IPS-20b (cell line): Measurements from ENCODE around the gene HPS1.
A peak's percentile ranks its signal among the peaks of the same experiment; 100 is the strongest.

ENCODE experiments used
- H3K27ac ChIP-seq: one replicate; pipeline ENCODE4 v1.5.1; 2013; ENCODE audit warnings: low read length
- H3K27me3 ChIP-seq: 2 replicates; pipeline ENCODE4 v1.6.1; 2013; ENCODE audit warnings: mild to moderate bottlenecking, low read length, inconsistent platforms; ENCODE audit not compliant: insufficient read depth
- H3K36me3 ChIP-seq: 2 replicates; pipeline ENCODE4 v1.6.1; 2013; ENCODE audit warnings: low read depth, mild to moderate bottlenecking, inconsistent platforms, low read length, moderate library complexity; ENCODE audit not compliant: insufficient read depth
- H3K4me1 ChIP-seq: 2 replicates; pipeline ENCODE4 v1.6.1; 2013; ENCODE audit warnings: mild to moderate bottlenecking, control low read depth, inconsistent platforms, low read length, moderate library complexity; ENCODE audit not compliant: insufficient read depth
- H3K4me3 ChIP-seq: 2 replicates; pipeline ENCODE4 v1.5.1; 2013; ENCODE audit warnings: mild to moderate bottlenecking, low read length, inconsistent platforms
- H3K9ac ChIP-seq: 2 replicates; pipeline ENCODE4 v1.6.1; 2013; ENCODE audit warnings: low read depth, mild to moderate bottlenecking, inconsistent platforms, low read length, moderate library complexity
- H3K9me3 ChIP-seq: 2 replicates; pipeline ENCODE4 v1.6.1; 2013; ENCODE audit warnings: mild to moderate bottlenecking, low read depth, low read length, inconsistent platforms; ENCODE audit not compliant: insufficient read depth

Gene HPS1

DNA sequence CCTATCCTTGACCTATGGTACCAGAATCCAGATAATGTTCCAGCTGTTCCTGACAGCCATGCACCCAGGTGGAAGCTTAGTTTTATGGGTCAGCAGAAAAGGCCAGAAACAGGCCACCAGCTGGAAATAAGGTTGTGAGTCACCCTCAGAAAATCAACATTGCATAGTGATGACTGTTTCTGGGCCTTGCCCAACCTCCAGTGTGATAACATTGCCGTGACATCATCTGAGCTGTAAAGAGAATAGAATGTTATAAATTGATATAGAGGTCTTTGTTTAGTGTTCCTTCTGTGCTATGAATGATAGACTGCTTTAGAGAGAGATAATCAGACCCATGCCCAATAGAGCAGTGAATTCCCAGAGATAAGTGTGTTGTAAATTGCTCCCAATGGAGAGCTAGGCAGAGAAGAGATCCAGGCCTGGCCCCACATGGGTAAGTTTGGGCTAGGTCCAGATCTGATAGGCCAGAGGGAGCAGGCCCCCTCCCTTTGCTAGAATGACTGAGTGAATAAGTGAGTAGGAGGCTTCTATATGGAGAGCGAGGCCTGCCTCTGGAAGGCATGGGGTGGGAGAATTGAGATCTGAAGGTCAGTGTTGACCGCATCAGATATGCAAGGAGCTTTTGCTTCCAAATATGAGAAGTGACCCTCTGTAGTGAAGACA, 14.2 kb upstream of the HPS1 start:
- Histone ChIP-seq H3K27ac (no peak overlapping the region), H3K4me3 (no peak overlapping the region), H3K9me3 (no peaks in the 10 kb centered on the region), H3K4me1 (peaks cover 15% of the 10 kb centered on the region; the same call in 1 of the 2 replicates), H3K36me3 (no peaks in the 10 kb centered on the region), H3K9ac (no peak overlapping the region), H3K27me3 (no peaks in the 10 kb centered on the region)

DNA sequence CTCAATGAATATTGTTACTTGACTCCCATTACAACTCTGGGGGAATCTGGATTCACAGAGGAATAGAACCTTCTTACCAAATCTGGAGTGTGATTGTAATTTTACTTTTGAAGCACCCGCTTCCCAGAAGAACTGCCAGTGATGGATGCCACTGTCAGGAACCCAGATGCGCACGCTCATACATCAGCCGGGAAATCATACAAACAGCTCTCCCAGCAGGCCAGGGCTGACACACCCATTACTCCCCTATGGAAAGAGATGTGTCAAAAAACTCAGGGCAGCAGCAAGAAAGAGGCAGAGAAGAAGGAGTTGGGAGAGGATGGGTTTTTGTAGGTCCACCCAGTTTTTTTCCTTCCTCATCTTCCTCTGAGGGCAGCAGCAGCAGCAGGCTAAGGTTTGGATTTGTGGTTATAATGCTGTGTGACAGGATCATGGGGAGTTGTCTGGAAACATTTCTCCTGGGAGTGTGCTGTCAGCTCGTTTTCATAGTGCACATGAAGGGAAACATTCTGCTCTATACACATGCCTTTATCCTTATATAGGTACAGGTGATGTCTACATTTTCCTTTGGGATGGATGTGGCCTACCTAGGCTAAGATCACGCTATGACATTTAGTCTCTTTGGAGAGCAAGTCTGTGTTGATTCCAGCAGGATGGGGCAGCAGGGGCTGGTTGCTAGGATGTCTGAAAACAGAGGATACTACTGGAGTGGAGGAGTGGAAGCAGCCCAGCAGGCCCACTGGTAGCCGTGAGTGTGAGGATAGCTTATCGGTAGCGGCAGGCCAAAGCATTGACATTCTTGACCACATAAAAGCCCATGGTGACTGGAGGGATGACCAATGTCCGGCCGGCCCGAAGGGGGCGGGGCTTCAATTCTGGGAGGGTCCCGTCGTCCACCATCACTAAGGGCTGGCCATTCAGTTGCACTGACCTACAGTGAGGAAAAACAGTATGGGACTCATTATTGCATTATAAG, 12.4 kb upstream of the HPS1 start:
- no peak overlapping the region for H3K4me3 ChIP-seq
- H3K27me3 ChIP-seq = no peaks in the 10 kb centered on the region
- no peaks in the 10 kb centered on the region for H3K36me3 ChIP-seq
- no peaks in the 10 kb centered on the region for H3K9me3 ChIP-seq
- no peak overlapping the region for H3K27ac ChIP-seq
- H3K4me1 ChIP-seq = peaks cover 15% of the 10 kb centered on the region; the same call in 1 of the 2 replicates
- no peak overlapping the region for H3K9ac ChIP-seq

DNA sequence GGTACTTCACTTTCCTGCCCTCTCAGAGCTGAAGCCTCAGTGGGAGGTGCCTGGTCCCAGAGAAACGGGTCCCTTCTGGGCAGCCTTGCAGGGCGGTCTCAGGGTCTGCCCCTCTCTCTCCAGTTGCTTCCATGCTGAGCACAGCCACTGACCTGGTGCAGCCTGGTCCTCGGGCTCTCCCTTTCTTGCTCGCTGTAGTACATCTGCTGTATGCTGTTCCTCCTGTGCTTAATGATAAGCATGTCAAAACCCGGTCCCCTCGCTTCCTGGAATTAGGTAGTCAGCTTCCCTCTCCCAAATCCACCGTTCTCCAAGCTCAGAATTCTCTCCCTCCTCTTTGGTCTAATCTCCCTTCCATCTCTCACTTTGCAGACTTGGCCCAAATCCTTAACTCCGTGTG, 11.0 kb upstream of the HPS1 start:
- H3K9ac ChIP-seq = no peak overlapping the region
- H3K36me3 ChIP-seq = no peaks in the 10 kb centered on the region
- H3K27me3 ChIP-seq = no peaks in the 10 kb centered on the region
- peaks cover 15% of the 10 kb centered on the region; the same call in 1 of the 2 replicates for H3K4me1 ChIP-seq
- H3K4me3 ChIP-seq = no peak overlapping the region
- no peaks in the 10 kb centered on the region for H3K9me3 ChIP-seq
- no peak overlapping the region for H3K27ac ChIP-seq

DNA sequence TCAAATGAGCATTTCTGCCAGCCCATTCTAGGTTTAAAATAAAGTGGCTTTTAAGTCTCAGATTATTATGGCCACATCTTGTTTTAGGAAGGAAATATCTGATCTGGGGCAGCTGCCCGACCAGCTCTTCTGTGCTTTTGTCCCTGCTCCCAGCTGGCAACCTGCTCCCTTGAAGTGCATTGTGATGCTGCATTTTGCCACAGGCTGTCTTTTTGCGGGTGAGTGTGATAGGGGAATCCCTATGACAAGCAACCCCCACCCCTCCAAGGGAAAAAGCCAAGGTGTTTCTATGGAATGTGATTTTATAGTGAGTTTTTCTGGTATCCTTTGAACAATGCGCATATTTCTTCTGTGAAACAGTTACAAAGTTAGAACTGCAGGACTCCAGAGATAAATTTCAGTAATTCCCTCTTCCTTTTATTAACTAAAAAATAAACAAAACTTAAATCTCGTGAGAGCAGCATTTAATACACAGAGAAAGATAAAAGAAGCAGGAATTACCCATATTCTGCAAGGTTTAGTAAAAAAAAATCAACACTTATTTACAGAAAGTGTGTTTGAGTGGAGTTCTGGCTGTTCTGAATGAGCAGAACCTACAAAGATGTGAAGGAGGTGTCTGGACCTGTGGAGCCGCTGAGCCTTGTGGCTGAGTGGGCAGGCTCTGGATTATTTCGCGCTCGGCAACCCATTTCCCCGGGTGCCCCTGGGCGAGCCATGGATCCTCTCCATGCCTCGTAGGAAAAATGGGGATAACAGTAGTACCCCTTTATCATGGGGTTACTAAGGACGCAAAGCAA, 10.1 kb upstream of the HPS1 start:
- Histone ChIP-seq H3K36me3 (no peaks in the 10 kb centered on the region), H3K9ac (no peak overlapping the region), H3K4me1 (peaks cover 15% of the 10 kb centered on the region; the same call in 1 of the 2 replicates), H3K4me3 (no peak overlapping the region; the same call in 1 of the 2 replicates), H3K27ac (no peak overlapping the region), H3K27me3 (no peaks in the 10 kb centered on the region), H3K9me3 (no peaks in the 10 kb centered on the region)

DNA sequence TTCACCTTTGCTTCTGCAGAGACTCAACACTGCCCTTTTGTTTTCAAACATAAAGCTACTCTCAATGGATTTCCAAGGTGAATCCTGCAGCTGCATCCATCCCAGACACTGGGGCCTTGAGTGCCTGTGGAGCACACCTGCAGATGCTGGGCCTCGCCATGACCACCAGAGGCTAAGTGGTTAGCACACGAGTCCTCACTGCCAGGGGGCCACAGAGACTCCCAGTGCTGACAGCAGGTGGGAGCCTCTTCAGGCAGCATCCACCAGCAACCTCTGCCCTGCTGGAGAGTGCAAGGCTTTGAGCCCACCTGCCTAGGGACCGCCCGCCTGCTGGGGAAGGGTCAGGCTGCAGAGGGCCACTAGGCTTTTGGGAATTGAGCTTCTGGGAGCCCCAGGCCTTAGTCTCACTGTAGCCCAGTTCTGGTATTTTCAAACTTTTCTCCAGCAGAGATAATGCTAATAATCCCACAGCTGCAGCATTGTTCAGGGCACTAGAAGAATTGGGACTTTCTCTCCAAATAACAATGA, 9.4 kb upstream of the HPS1 start:
- Histone ChIP-seq H3K9me3 (no peaks in the 10 kb centered on the region), H3K36me3 (no peaks in the 10 kb centered on the region), H3K4me1 (peaks cover 15% of the 10 kb centered on the region; the same call in 1 of the 2 replicates), H3K27me3 (no peaks in the 10 kb centered on the region), H3K9ac (no peak overlapping the region), H3K27ac (no peak overlapping the region), H3K4me3 (no peak overlapping the region)

DNA sequence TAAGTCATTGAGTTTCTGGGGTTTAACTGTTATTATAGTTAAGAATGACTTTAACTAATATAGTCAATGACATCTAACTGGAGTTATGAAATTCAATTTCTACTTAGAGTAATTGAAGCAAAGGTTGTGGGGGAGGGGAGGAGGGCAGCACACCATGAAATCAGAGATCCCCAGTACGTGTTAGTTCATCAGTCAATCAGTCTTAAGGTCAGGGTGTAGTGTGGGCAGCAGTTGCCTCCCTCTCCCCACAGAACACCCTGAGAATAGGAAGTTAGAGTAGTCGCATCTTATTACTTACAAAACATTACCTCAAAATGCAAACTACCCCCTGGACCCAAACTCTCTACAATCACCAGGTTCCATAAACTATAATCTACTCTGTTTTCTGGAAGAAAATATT, 7.0 kb upstream of the HPS1 start:
- Histone ChIP-seq H3K9me3 (no peaks in the 10 kb centered on the region), H3K27me3 (no peaks in the 10 kb centered on the region), H3K27ac (no peak overlapping the region), H3K9ac (no peak overlapping the region), H3K36me3 (no peaks in the 10 kb centered on the region), H3K4me3 (no peak overlapping the region), H3K4me1 (peaks cover 15% of the 10 kb centered on the region; the same call in 1 of the 2 replicates)

DNA sequence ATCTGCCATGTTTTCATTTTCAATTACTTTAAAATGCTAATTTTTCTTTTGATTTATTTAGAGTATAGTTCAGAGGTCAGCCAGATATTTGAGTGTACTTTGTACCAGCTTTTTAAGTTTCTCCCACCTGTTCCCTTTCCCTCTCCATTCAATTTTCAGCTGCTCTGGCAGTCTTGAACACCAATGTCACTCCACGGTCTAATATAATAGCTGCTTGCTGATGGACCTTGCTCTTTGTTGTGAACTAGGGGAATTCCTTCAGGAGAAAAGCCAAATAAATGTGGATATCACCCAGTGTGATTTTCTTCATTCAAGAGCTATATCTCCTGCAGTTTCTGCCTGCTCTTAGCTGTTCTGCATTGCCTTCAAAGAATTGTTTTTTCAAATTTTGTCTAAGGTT, 3.9 kb upstream of the HPS1 start:
- Histone ChIP-seq H3K9me3 (no peaks in the 10 kb centered on the region), H3K27ac (no peak overlapping the region), H3K4me3 (no peak overlapping the region), H3K27me3 (no peaks in the 10 kb centered on the region), H3K9ac (no peak overlapping the region), H3K36me3 (no peaks in the 10 kb centered on the region), H3K4me1 (no peaks in the 10 kb centered on the region; the same call in none of the 2 replicates)

DNA sequence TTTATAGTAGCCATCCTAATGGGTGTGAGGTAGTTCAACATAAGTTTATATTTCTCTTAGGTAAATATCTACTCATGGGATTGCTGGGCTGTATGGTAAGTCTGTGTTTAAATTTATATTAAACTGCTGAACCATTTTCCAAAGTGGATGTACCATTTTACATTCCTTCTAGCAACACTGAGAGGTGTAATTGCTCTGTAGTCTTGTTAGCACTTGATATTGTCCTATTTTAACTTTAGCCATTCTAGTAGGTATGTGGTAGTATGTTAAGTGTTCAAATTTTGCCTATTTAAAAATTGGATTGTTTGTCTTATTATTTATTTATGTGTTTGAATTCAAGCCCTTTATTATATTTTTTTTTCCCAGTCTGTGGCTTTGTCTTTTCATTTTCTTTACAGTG, 2.6 kb upstream of the HPS1 start:
- Histone ChIP-seq H3K27me3 (no peaks in the 10 kb centered on the region), H3K9ac (no peak overlapping the region), H3K4me3 (no peak overlapping the region), H3K4me1 (no peaks in the 10 kb centered on the region; the same call in none of the 2 replicates), H3K27ac (no peak overlapping the region), H3K9me3 (no peaks in the 10 kb centered on the region), H3K36me3 (peaks cover 11% of the 10 kb centered on the region)

DNA sequence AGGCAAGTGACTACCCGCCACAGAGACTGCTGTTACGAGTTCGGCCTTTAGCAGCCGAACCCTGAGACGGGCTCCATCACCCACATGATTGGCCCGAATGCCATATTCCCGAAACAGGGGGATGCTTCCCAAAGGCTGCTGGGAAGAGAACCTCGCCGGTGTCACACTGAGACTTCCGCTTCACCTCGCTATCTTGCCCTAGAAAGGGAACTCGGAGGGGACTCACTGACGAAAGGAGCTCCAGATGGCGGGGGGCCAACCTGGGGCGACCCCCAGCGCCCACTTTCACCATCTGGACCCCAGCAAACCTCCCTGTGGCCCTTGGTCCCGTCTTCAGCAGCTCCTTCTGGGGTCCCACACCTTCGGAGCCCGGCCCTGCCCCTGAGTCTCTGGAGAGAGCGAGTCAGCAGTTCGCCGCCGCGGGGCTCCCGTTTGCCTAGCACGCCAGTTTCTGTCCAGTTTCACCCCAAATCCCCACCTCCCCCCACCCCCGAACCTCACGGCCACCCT, 529 bp downstream of the HPS1 start:
- Histone ChIP-seq H3K27me3 (no peaks in the 10 kb centered on the region), H3K36me3 (peaks cover 39% of the 10 kb centered on the region), H3K9ac (peak overlapping the region; percentile 87; the same call in 1 of the 2 replicates), H3K9me3 (no peaks in the 10 kb centered on the region), H3K4me1 (no peaks in the 10 kb centered on the region; the same call in none of the 2 replicates), H3K27ac (no peak overlapping the region), H3K4me3 (peak overlapping the region; percentile 86)

DNA sequence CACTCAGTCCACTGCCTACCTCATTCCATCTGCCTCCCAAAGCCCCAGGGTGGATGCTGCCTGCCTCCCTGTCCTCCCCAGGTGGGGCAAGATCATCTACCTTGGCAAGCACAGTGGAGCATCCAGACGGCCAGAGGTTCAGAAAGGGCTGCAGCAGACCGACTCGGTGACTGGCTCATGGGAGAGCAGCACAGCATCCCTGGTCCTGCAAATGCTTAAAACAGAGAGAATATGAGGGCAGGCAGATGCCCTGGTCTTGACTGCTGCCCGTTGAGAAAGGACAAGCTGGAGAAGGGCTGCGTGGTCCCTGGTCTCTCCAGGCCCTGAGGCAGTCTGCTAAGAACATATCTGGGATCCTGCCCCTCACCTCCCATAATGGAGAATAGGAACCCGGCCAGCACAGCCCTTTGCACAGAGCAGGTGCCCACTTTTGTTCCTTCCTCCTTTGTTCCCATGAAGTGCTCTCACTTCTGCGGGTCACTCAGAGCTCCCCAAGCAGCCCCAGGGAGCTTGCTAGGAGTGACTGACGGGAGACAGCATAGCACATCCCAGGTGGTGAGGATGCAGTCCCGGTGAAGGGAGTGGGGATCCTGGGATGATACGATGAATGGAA, 1.4 kb downstream of the HPS1 start:
- peak overlapping the region; percentile 86 for H3K4me3 ChIP-seq

More for the DNA sequence above, 1.4 kb downstream of the HPS1 start:
- no peaks in the 10 kb centered on the region for H3K9me3 ChIP-seq
- peak overlapping the region; percentile 87; the same call in 1 of the 2 replicates for H3K9ac ChIP-seq
- H3K27ac ChIP-seq = no peak overlapping the region
- peaks cover 48% of the 10 kb centered on the region for H3K36me3 ChIP-seq
- no peaks in the 10 kb centered on the region for H3K27me3 ChIP-seq
- H3K4me1 ChIP-seq = no peaks in the 10 kb centered on the region; the same call in none of the 2 replicates
